A549 (cell line): Measurements from ENCODE around the gene CTNND2. TPM values are rescaled to one million over a fixed set of nuclear protein-coding genes. Genes with fewer than 3 reads are reported as not detected.

Experiments
- ATAC-seq, 2 experiments: fragments of 200-7000 bp in 1 of 2; fragments of >200 bp in 1 of 2; cut with Nextera tagmentation in 1 of 2; cut with Tn5 transposase in 1 of 2; 3 replicates each; pipeline versions ENCODE4 v1.8.0 to v1.9.1; 2018 to 2020; ENCODE audit warnings: mild to moderate bottlenecking in 1 of 2, moderate library complexity in 1 of 2
- CTCF ChIA-PET: fragments of 300-600 bp; sonication (Branson Sonifier 250); formaldehyde crosslinking; extraction: SDS; loops from one replicate; lab custom pipeline; 2021; ENCODE audit warnings: antibody characterized with exemption, inconsistent platforms; lab: Yijun Ruan, JAX
- POLR2A ChIA-PET: fragments of 350-600 bp; formaldehyde crosslinking; extraction: SDS; loops from one replicate; lab custom pipeline; 2021; ENCODE audit warnings: antibody characterized with exemption, inconsistent platforms; lab: Yijun Ruan, JAX
- DNase-seq, 2 experiments: peaks; one replicate each; pipeline versions ENCODE4 v3.0.0 to v3.0.0-alpha.2; 2011 to 2016; ENCODE audit warnings: low read depth in 1 of 2, low spot score in 1 of 2
- FAIRE-seq: peaks from 2 replicates; lab custom pipeline; 2011; peaks lifted over from hg19 to GRCh38; lab: Jason Lieb, UNC
- H3K27ac ChIP-seq, 2 experiments: fragments of >200 bp; sonication (Bioruptor Twin); formaldehyde crosslinking; 3 replicates each; pipeline ENCODE4 v1.5.1; 2016 to 2017
- H3K4me1 ChIP-seq: fragments of >200 bp; sonication (Bioruptor Twin); formaldehyde crosslinking; 3 replicates; pipeline ENCODE4 v1.6.1; 2016
- H3K4me2 ChIP-seq: fragments of >200 bp; sonication (Bioruptor Twin); formaldehyde crosslinking; 3 replicates; pipeline ENCODE4 v1.6.1; 2016
- H3K4me3 ChIP-seq: fragments of >200 bp; sonication (Bioruptor Twin); formaldehyde crosslinking; 3 replicates; pipeline ENCODE4 v1.5.1; 2016
- H3K9me3 ChIP-seq: fragments of >200 bp; sonication (Bioruptor Twin); formaldehyde crosslinking; 3 replicates; pipeline ENCODE4 v1.6.1; 2016
- BHLHE40 ChIP-seq: IDR thresholded peaks from 2 replicates; pipeline ENCODE4 v1.6.1; 2012; ENCODE audit warnings: low read depth, low read length, inconsistent platforms
- CBX2 ChIP-seq: fragments of 200-600 bp; sonication (generic); IDR thresholded peaks from 2 replicates; pipeline ENCODE4 v1.6.1; 2016; ENCODE audit warnings: low read depth, mild to moderate bottlenecking, borderline replicate concordance
- CBX8 ChIP-seq: fragments of 200-600 bp; sonication (generic); IDR thresholded peaks from 2 replicates; pipeline ENCODE4 v1.6.1; 2016
- CEBPB ChIP-seq, 2 experiments: fragments of >200 bp in 1 of 2; sonication (Bioruptor Twin) in 1 of 2; formaldehyde crosslinking in 1 of 2; IDR thresholded peaks; 2 replicates each; pipeline ENCODE4 v1.6.1; 2012 to 2016
- CTCF ChIP-seq: fragments of >200 bp; sonication (Bioruptor Twin); formaldehyde crosslinking; IDR thresholded peaks from 3 replicates; pipeline ENCODE4 v1.5.1; 2016
- FOXS1 ChIP-seq: fragments of 250-450 bp; sonication (Bioruptor Pico); IDR thresholded peaks from 2 replicates; pipeline ENCODE4 v1.5.0; 2020; ENCODE audit warnings: mild to moderate bottlenecking, moderate library complexity
- GATA3 ChIP-seq: IDR thresholded peaks from 2 replicates; pipeline ENCODE4 v1.6.1; 2012; ENCODE audit warnings: borderline replicate concordance
- HDAC2 ChIP-seq: fragments of 200-600 bp; sonication (generic); IDR thresholded peaks from 2 replicates; pipeline ENCODE4 v1.6.1; 2016
- HOXB13 ChIP-seq: fragments of 250-450 bp; sonication (Bioruptor Pico); IDR thresholded peaks from 2 replicates; pipeline ENCODE4 v1.5.0; 2020; ENCODE audit warnings: low read depth, mild to moderate bottlenecking, moderate library complexity
- JUN ChIP-seq, 2 experiments: fragments of >200 bp; sonication (Bioruptor Twin); formaldehyde crosslinking; IDR thresholded peaks; 2 replicates in 1 of 2; 3 replicates in 1 of 2; pipeline ENCODE4 v1.6.1; 2016 to 2017
- MAZ ChIP-seq: fragments of 150-350 bp; IDR thresholded peaks from 2 replicates; pipeline ENCODE4 v1.6.1; 2014; ENCODE audit warnings: antibody characterized with exemption, low read depth, low read length, borderline replicate concordance
- MYC ChIP-seq: IDR thresholded peaks from 2 replicates; pipeline ENCODE4 v1.6.1; 2012; ENCODE audit warnings: mild to moderate bottlenecking, inconsistent platforms, low read length, improper control_type of control experiment, borderline replicate concordance
- PBX3 ChIP-seq: IDR thresholded peaks from 2 replicates; pipeline ENCODE4 v1.6.1; 2012
- PHF8 ChIP-seq: fragments of 200-600 bp; sonication (generic); IDR thresholded peaks from 2 replicates; pipeline ENCODE4 v1.6.1; 2016; ENCODE audit warnings: low read depth, mild to moderate bottlenecking, antibody characterized with exemption, moderate library complexity, borderline replicate concordance
- POLR2A ChIP-seq: IDR thresholded peaks from 2 replicates; pipeline ENCODE4 v1.6.1; 2012; ENCODE audit warnings: mild to moderate bottlenecking, low read length
- RARB ChIP-seq: fragments of 250-450 bp; sonication (Bioruptor Pico); IDR thresholded peaks from 2 replicates; pipeline ENCODE4 v1.8.0; 2021; ENCODE audit warnings: mild to moderate bottlenecking, moderate library complexity
- REST ChIP-seq: fragments of 200-600 bp; sonication (generic); IDR thresholded peaks from 2 replicates; pipeline ENCODE4 v1.6.1; 2016; ENCODE audit warnings: antibody characterized with exemption, mild to moderate bottlenecking, moderate library complexity
- RNF2 ChIP-seq: fragments of 200-600 bp; sonication (generic); IDR thresholded peaks from 2 replicates; pipeline ENCODE4 v1.6.1; 2016; ENCODE audit warnings: low read depth, mild to moderate bottlenecking, antibody characterized with exemption, moderate library complexity, borderline replicate concordance
- SREBF2 ChIP-seq: fragments of 450-650 bp; IDR thresholded peaks from 2 replicates; pipeline ENCODE4 v1.6.1; 2014; ENCODE audit warnings: mild to moderate bottlenecking, moderate library complexity
- TP53 ChIP-seq: fragments of 250-450 bp; sonication (Bioruptor Pico); IDR thresholded peaks from 2 replicates; pipeline ENCODE4 v1.5.0; 2021; ENCODE audit warnings: mild to moderate bottlenecking, moderate library complexity
- ZNF302 ChIP-seq: fragments of 250-450 bp; sonication (Bioruptor Pico); IDR thresholded peaks from 2 replicates; pipeline ENCODE4 v1.9.0; 2021; ENCODE audit warnings: inconsistent platforms, mild to moderate bottlenecking, moderate library complexity
- ZSCAN20 ChIP-seq: fragments of 250-450 bp; sonication (Bioruptor Pico); IDR thresholded peaks from 2 replicates; pipeline ENCODE4 v1.8.0; 2022; ENCODE audit warnings: mild to moderate bottlenecking, moderate library complexity
- WGBS: methylation state at CpG from one replicate; pipeline ENCODE4 v1.1.6; 2017; ENCODE audit errors: missing lambda C conversion rate; 5-methylcytosine and 5-hydroxymethylcytosine counted together
- polyA plus RNA-seq, 4 experiments: library from polyadenylated mRNA; depleted of rRNA in 3 of 4; stranded (reverse); fragments of >200 nt; fragmentation: RNase III in 1 of 4; extraction: RNeasy Plus Mini Kit Qiagen cat#74134 plus additional on column Dnase treatment in 1 of 4; gene quantifications; 2 replicates in 3 of 4; 3 replicates in 1 of 4; pipeline ENCODE4 v1.2.3, GENCODE V29; 2011 to 2017
- TF ChIP-seq, protein P1 (sequence below): fragments of 250-450 bp; sonication (Bioruptor Pico); IDR thresholded peaks from 2 replicates; pipeline ENCODE4 v1.5.0; 2021; ENCODE audit warnings: mild to moderate bottlenecking, moderate library complexity, borderline replicate concordance
- TF ChIP-seq, protein P2 (sequence below): fragments of >200 bp; sonication (Bioruptor Twin); formaldehyde crosslinking; IDR thresholded peaks from 2 replicates; pipeline ENCODE4 v1.6.1; 2016
- TF ChIP-seq, protein P3 (sequence below): fragments of 250-450 bp; sonication (Bioruptor Pico); IDR thresholded peaks from 2 replicates; pipeline ENCODE4 v1.5.0; 2020; ENCODE audit warnings: low read depth, mild to moderate bottlenecking, moderate library complexity
- TF ChIP-seq, protein P4 (sequence below): fragments of 450-650 bp; IDR thresholded peaks from 2 replicates; pipeline ENCODE4 v1.6.1; 2014; ENCODE audit warnings: antibody characterized with exemption

The CTNND2 gene
- polyA plus RNA-seq, 2 of the 4 experiments (the other 2 are of a cell fraction) = not detected

DNA sequence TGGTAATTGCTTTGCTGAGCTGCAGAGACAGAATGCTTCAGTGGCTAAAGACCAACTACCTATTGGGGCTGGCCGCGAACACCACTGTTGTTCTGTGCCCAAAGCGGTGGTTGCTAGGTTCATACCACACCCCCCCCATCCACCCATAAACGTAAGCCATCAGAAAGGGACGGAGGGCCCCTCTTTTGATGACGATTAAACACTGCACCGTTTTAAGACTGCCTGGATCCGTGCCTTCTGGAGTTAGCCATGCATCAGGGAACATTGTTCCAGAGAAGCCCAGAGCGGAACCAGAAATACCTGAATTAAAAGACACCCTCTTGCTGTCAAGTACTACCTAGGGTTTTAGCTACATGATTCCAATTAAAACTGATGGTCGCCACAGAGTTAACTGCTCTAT is 774.1 kb downstream of the CTNND2 start:
- Histone ChIP-seq H3K27ac (no peak overlapping the region), H3K4me1 (no peaks in the 10 kb centered on the region), H3K9me3 (no peaks in the 10 kb centered on the region), H3K4me2 (no peak overlapping the region), H3K4me3 (no peak overlapping the region)
- CTCF ChIA-PET = no interaction called here
- POLR2A ChIA-PET = no interaction called here
- ATAC-seq = no peak
- TF ChIP-seq, protein P1, sequence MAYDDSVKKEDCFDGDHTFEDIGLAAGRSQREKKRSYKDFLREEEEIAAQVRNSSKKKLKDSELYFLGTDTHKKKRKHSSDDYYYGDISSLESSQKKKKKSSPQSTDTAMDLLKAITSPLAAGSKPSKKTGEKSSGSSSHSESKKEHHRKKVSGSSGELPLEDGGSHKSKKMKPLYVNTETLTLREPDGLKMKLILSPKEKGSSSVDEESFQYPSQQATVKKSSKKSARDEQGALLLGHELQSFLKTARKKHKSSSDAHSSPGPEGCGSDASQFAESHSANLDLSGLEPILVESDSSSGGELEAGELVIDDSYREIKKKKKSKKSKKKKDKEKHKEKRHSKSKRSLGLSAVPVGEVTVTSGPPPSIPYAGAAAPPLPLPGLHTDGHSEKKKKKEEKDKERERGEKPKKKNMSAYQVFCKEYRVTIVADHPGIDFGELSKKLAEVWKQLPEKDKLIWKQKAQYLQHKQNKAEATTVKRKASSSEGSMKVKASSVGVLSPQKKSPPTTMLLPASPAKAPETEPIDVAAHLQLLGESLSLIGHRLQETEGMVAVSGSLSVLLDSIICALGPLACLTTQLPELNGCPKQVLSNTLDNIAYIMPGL (CRISPR knock-in tag) = no peak
- TF ChIP-seq PHF8 (no peak), BHLHE40 (no peak), HOXB13 (CRISPR knock-in tag) (no peak), PBX3 (no peak), ZNF302 (CRISPR knock-in tag) (no peak), JUN (IDR thresholded peaks at IDR 0.05) (no peak), RNF2 (no peak)
- TF ChIP-seq, protein P2, sequence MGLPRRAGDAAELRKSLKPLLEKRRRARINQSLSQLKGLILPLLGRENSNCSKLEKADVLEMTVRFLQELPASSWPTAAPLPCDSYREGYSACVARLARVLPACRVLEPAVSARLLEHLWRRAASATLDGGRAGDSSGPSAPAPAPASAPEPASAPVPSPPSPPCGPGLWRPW = no peak
- 31% methylated on average over 10 of the region's 10 CpGs for WGBS
- no peak for FAIRE-seq
- no peak for DNase-seq

DNA sequence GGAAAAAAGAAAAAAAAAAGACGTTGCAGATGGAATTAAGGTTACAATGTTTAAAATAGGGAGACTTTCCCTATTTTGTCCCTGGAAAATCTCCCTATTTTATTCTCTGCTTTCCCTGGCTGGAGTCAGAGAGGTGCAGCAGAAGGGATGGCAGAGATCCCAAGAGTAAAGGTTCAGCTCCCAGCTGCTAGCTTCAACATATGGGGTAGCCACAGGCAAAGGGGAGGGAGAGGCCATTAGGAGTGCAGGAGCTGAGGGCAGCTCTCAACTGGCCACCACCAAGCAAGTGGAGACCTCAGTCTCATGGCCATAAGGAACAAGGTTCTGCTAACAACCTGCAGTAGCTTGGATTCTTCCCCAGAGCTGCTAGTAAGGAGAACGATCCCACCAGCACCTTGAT is 776.2 kb downstream of the CTNND2 start:
- Histone ChIP-seq H3K9me3 (no peaks in the 10 kb centered on the region), H3K4me2 (no peak overlapping the region), H3K27ac (no peak overlapping the region), H3K4me1 (no peaks in the 10 kb centered on the region), H3K4me3 (no peak overlapping the region)
- ATAC-seq = no peak
- TF ChIP-seq ZSCAN20 (no peak), JUN (IDR thresholded peaks at IDR 0.05) (no peak), TP53 (CRISPR knock-in tag) (no peak), GATA3 (no peak), PHF8 (no peak), HDAC2 (no peak), ZNF302 (CRISPR knock-in tag) (no peak), SREBF2 (no peak), CBX8 (no peak), MAZ (no peak), CTCF (no peak), REST (no peak), FOXS1 (CRISPR knock-in tag) (no peak), RARB (CRISPR knock-in tag) (no peak), POLR2A (no peak), MYC (no peak), CEBPB (IDR thresholded peaks at IDR 0.05) (no peak), CBX2 (no peak)
- TF ChIP-seq, protein P3, sequence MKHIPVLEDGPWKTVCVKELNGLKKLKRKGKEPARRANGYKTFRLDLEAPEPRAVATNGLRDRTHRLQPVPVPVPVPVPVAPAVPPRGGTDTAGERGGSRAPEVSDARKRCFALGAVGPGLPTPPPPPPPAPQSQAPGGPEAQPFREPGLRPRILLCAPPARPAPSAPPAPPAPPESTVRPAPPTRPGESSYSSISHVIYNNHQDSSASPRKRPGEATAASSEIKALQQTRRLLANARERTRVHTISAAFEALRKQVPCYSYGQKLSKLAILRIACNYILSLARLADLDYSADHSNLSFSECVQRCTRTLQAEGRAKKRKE (CRISPR knock-in tag) = no peak
- TF ChIP-seq, protein P4, sequence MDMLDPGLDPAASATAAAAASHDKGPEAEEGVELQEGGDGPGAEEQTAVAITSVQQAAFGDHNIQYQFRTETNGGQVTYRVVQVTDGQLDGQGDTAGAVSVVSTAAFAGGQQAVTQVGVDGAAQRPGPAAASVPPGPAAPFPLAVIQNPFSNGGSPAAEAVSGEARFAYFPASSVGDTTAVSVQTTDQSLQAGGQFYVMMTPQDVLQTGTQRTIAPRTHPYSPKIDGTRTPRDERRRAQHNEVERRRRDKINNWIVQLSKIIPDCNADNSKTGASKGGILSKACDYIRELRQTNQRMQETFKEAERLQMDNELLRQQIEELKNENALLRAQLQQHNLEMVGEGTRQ = no peak
- FAIRE-seq = no peak
- no peak for DNase-seq
- WGBS = 19% methylated on average over 2 of the region's 2 CpGs
- ChIA-PET POLR2A (no interaction called here), CTCF (interaction anchor here (1.0 kb wide), 1 partner anchor 271 kb away, joined by 3 read pairs; no protein-coding TSS in a partner anchor)
